IPS-NIHi11 (cell line): ENCODE data around the gene TAF11L12.
A peak's percentile ranks its signal among the peaks of the same experiment; 100 is the strongest.
"Not testable (repeated sequence)": the region's sequence is repeated elsewhere in the genome, so short reads cannot be mapped to it uniquely, and the experiment has no call there.

Experiments
- DNase-seq: peaks from one replicate; pipeline ENCODE4 v3.0.0; 2012; ENCODE audit warnings: mixed read lengths, low spot score

TAF11L12 gene

DNA sequence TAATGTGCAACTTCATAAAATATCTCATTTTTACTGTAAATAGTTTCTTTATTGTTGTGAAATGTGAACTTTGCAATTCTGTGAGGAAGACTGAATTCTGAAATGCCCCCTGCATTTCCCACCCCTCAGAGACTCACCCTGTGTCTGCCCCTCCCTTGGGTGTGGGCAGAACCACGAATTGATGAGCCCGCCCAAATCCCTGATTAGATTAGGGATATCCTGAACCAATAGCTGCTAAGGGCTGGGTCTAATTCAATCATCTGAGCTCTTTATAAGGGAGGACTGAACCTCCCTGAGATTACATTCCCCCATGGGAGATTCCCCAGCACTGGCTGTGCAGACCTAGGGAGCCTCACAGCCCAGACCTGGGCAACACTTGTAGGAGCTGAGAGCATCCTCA is at the start of gene TAF11L12:
TSS of gene TAF11L12 (plus strand) at position 301 of the 400 bp plus-strand sequence.
- not testable (repeated sequence) for DNase-seq

DNA sequence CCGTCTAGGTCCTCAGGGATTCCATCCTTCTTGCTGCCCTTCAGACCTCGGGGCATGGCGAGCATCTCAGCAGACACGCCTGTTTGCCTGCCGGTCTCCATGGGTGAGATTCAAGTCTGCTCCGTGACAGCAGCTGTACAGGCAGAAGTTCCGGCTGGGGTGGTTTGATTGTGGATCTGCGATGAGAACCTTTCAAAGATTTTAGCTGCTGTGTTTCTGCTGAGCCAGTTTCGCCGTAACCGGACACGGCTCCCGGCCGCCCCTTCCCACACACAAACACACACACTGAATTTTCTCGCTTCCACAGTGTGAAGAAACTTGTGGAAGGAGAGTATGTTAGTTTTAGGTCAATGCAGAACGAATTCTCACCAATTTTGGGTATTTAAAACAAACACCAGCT is 24.5 kb upstream of the TAF11L12 start, which contains the start of gene TAF11L7:
TSS of gene TAF11L7 (minus strand) at position 101 of the 400 bp plus-strand sequence.
- DNase-seq = not testable (repeated sequence)

DNA sequence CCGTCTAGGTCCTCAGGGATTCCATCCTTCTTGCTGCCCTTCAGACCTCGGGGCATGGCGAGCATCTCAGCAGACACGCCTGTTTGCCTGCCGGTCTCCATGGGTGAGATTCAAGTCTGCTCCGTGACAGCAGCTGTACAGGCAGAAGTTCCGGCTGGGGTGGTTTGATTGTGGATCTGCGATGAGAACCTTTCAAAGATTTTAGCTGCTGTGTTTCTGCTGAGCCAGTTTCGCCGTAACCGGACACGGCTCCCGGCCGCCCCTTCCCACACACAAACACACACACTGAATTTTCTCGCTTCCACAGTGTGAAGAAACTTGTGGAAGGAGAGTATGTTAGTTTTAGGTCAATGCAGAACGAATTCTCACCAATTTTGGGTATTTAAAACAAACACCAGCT is 19.3 kb upstream of the TAF11L12 start, which contains the start of gene TAF11L8:
TSS of gene TAF11L8 (minus strand) at position 101 of the 400 bp plus-strand sequence.
- not testable (repeated sequence) for DNase-seq

DNA sequence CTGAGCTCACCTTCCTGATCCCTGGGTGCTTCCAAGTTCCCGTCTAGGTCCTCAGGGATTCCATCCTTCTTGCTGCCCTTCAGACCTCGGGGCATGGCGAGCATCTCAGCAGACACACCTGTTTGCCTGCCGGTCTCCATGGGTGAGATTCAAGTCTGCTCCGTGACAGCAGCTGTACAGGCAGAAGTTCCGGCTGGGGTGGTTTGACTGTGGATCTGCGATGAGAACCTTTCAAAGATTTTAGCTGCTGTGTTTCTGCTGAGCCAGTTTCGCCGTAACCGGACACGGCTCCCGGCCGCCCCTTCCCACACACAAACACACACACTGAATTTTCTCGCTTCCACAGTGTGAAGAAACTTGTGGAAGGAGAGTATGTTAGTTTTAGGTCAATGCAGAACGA is 15.9 kb upstream of the TAF11L12 start, which contains the start of gene TAF11L9:
TSS of gene TAF11L9 (minus strand) at position 140 of the 400 bp plus-strand sequence.
- not testable (repeated sequence) for DNase-seq

DNA sequence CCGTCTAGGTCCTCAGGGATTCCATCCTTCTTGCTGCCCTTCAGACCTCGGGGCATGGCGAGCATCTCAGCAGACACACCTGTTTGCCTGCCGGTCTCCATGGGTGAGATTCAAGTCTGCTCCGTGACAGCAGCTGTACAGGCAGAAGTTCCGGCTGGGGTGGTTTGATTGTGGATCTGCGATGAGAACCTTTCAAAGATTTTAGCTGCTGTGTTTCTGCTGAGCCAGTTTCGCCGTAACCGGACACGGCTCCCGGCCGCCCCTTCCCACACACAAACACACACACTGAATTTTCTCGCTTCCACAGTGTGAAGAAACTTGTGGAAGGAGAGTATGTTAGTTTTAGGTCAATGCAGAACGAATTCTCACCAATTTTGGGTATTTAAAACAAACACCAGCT is 12.5 kb upstream of the TAF11L12 start, which contains the start of gene TAF11L10:
TSS of gene TAF11L10 (minus strand) at position 101 of the 400 bp plus-strand sequence.
- not testable (repeated sequence) for DNase-seq

DNA sequence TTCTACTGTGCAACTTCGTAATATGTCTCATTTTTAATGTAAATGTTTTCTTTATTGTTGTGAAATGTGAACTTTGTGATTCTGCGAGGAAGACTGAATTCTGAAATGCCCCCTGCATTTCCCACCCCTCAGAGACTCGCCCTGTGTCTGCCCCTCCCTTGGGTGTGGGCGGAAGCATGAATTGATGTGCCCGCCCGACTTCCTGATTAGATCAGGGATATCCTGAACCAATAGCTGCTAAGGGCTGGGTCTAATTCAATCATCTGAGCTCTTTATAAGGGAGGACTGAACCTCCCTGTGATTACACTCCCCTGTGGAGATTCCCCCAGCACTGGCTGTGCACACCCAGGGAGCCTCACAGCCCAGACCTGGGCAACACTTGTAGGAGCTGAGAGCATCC is 6.3 kb upstream of the TAF11L12 start, which contains the start of gene TAF11L11:
TSS of gene TAF11L11 (plus strand) at position 304 of the 400 bp plus-strand sequence.
- DNase-seq = not testable (repeated sequence)

DNA sequence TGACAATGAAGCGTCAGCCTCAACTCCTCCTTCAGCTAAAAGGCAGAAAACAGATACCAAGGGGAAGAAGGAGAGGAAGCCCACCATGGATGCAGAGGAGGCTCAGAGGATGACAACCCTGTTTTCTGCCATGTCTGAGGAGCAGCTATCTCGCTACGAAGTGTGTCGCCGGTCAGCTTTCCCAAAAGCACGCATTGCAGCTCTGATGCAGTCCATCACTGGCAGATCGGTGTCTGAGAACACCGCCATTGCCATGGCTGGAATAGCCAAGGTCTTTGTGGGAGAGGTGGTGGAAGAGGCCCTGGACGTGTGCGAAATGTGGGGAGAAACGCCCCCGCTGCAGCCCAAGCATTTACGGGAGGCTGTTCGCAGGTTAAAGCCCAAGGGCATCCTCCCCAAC is 5.2 kb upstream of the TAF11L12 start:
- no peak for DNase-seq

DNA sequence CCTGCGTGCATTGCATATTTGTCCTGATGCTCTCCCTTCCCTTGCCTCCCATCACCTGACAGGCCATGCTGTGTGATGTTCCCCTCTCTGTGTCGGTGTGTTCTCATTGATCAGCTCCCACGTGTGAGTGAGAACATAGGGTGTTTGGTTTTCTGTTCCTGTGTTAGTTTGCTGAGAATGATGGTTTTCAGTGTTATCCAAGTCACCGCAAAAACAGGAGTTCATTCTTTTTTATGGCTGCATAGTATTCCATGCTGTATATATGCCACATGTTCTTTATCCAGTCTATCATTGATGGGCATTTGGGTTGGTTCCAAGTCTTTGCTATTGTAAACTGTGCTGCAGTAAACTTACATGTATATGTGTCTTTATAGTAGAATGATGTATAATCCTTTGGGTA is 2.7 kb upstream of the TAF11L12 start:
- DNase-seq = not testable (repeated sequence)

DNA sequence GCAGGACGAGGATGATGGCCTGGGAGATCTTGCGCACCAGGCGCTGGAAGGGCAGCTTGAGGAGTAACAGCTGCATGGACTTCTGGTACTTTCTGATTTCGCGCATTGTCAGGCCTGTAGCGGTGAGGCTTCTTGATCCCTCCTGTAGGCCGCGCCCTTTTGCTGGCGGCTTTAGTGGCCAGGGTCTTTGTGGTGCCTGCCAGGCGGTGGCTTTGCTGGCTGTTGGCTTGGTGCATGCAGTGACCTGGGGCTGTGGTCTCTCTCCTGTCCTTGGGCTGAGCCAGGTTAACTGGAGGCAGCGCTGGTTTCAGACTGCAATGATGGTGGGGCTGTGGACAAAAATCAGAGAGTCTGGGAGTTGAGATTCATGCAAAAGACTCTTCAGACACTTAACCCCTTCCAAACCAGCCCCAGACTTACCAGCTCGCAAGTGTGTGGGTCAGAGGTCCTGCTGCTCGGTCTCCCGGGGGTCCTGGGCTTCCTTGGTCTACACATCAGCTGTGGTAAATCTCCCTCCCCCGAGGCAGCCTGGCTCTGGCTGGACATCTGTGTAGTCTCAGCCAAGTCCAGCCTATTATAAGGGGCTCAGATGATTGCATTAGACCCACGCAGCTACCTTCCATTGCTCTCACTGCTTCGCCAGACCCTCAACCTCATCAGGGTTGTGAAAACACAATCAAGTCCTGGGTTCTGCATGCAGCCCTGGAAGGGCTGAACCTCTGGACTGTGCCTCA is 4.8 kb downstream of the TAF11L12 start:
- DNase-seq = no peak

DNA sequence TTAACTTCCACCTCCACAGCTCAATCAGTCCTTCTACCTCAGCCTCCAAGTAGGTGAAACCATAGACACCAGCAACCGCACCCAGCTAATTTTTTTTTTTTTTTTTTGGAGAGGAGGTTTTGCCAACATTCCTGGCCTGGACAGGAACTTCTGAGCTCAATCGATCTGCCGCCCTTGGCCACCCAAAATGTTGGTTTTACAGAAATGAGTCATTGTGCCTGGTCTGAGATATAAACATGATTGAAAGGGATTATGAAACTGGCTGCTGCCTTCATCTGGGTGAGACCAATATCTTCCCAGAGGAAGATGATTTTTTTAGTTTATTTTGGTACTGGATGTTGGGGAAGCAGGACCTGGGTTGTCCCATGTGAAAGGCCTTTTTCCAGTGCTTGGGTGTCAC is 9.2 kb downstream of the TAF11L12 start:
- DNase-seq = no peak

DNA sequence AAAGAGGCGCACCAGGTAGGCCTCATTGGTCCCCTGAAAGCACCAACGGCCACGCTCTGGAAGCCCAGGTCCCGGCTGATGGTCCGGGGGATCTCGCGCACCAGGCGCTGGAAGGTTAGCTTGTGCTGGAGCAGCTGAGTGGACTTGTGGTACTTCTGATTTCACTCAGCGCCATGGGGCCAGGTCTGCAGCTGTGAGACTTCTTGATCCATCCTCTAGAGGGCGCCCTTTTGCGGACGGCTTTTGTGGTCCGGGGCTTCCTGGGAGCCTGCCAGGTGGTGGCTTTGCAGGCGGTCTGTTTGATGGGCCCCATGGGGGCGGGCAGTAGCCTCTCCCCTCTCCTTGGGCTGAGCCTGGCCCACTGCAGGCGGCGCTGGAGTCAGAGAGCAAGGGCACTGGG is 10.4 kb downstream of the TAF11L12 start:
- DNase-seq = peak; percentile 74

DNA sequence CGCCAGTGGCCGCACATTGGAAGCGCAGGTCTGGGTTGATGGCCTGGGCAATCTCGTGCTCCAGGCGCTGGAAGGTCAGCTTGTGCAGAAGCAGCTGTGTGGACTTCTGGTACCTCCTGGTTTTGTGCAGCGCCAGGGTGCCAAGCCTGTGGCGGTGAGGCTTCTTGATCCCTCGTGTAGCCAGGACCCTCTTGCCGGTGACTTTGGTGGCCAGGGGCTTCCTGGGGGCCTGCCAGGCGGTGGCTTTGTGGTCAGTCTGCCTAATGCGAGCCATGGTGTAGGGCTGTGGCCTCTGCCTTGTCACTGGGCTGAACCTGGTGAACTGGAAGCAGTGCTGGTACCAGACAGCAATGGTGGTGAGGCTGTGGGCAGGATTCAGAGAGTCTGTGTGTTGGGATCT is 15.5 kb downstream of the TAF11L12 start:
- no peak for DNase-seq

DNA sequence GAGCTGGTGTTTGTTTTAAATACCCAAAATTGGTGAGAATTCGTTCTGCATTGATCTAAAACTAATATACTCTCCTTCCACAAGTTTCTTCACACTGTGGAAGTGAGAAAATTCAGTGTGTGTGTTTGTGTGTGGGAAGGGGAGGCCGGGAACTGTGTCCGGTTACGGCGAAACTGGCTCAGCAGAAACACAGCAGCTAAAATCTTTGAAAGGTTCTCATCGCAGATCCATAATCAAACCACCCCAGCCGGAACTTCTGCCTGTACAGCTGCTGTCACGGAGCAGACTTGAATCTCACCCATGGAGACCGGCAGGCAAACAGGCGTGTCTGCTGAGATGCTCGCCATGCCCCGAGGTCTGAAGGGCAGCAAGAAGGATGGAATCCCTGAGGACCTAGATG is 21.6 kb downstream of the TAF11L12 start, which contains the start of gene TAF11L13:
TSS of gene TAF11L13 (plus strand) at position 301 of the 400 bp plus-strand sequence.
- DNase-seq = not testable (repeated sequence)

DNA sequence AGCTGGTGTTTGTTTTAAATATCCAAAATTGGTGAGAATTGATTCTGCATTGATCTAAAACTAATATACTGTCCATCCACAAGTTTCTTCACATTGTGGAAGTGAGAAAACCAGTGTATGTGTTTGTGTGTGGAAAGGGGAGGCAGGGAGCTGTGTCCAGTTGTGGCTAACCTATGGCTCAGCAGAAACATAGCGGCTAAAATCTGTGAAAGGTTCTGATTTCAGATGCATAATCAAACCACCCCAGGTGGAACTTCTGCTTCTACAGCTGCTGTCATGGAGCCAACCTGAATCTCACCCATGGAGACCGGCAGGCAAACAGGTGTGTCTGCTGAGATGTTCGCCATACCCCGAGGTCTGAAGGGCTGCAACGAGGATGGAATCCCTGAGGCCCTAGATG is 24.0 kb downstream of the TAF11L12 start, which contains the start of gene TAF11L14:
TSS of gene TAF11L14 (plus strand) at position 301 of the 400 bp plus-strand sequence.
- no peak for DNase-seq

DNA sequence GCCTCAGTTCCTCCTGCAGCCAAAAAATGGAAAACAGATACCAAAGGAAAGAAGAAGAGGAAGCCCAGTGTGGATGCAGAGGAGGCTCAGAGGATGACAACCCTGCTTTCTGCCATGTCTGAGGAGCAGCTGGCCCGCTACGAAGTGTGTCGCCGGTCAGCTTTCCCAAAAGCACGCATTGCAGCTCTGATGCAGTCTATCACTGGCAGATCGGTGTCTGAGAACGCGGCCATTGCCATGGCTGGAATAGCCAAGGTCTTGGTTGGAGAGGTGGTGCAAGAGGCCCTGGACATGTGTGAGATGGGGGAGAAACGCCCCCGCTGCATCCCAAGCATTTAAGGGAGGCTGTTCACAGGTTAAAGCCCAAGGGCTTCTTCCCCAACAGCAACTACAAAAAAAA is 39.0 kb downstream of the TAF11L12 start:
- not testable (repeated sequence) for DNase-seq

DNA sequence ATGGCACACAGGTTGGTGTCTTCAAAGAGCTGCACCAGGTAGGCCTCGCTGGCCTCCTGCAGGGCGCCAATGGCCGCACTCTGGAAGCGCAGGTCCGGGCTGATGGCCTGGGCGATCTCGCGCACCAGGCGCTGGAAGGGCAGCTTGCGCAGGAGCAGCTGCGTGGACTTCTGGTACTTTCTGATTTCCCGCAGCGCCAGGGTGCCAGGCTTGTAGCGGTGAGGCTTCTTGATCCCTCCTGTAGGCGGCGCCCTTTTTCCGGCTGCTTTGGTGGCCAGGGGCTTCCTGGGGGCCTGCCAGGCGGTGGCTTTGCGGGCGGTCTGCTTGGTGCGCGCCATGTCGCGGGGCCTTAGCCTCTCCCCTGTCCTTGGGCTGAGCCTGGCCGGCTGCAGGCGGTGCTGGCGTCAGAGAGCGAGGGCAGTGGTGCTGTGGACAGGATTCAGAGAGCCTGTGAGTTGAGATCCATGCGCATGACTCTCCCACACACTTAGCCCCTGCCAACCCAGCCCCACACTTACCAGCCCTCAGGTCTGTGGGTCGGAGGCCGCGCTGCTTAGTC is 45.1 kb downstream of the TAF11L12 start:
- not testable (repeated sequence) for DNase-seq

DNA sequence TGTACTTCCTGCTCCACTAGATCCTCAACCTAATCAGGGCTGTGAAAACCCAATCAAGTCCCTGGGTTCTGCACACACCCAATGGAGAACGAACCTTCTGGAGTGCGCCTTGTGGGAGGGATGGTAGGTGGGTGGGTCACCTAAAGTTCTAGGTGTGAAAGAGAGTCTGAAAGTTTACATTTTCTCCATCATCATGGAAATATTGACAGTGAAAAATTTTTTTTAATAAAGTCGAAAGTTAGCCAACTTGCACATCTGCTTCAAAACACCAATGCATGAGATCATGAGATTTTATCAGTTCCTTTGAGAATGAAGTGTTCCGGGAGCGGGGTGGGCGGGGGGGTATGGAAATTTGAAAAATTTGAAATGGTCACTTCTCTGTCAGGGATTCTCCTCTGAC is 45.7 kb downstream of the TAF11L12 start:
- DNase-seq = no peak
